IMR-90 (cell line): ENCODE data around the gene SWI5. TPM values are rescaled to one million over a fixed set of nuclear protein-coding genes. Genes with fewer than 3 reads are reported as not detected.
A peak's percentile ranks its signal among the peaks of the same experiment; 100 is the strongest.

ENCODE experiments used
- ATAC-seq: fragments of 200-7000 bp; cut with Tn5 transposase; 2 replicates; pipeline ENCODE4 v1.9.1; 2020; ENCODE audit warnings: low read depth, mild to moderate bottlenecking, moderate library complexity
- BruUV-seq: library from RNA; stranded (reverse); fragments of 400-500 nt; replicated peaks from 2 replicates; lab custom pipeline; 2021; lab: Mats Ljungman, UMichigan
- CTCF ChIA-PET: fragments of 300-600 bp; formaldehyde crosslinking; extraction: SDS; loops from one replicate; lab custom pipeline; 2021; ENCODE audit warnings: antibody characterized with exemption; lab: Yijun Ruan, JAX
- POLR2A ChIA-PET: fragments of 300-600 bp; sonication (Branson Sonifier 250); formaldehyde crosslinking; loops from one replicate; lab custom pipeline; 2022; ENCODE audit warnings: antibody characterized with exemption; ENCODE audit not compliant: unreplicated experiment; lab: Charles Lee
- DNase-seq: peaks from one replicate; pipeline ENCODE4 v3.0.0; 2013
- H2AFZ ChIP-seq: replicated peaks from 2 replicates; pipeline ENCODE3; 2013; ENCODE audit warnings: low read length, mild to moderate bottlenecking; ENCODE audit not compliant: poor library complexity
- H2AK5ac ChIP-seq: 2 replicates; pipeline ENCODE4 v1.6.1; 2013; ENCODE audit warnings: low read depth, low read length, inconsistent platforms
- H2AK9ac ChIP-seq: replicated peaks from 2 replicates; pipeline ENCODE3; 2013; ENCODE audit warnings: mild to moderate bottlenecking, low read depth, low read length, moderate library complexity; ENCODE audit not compliant: poor library complexity
- H2BK120ac ChIP-seq: 2 replicates; pipeline ENCODE4 v1.6.1; 2013; ENCODE audit warnings: low read depth, low read length, inconsistent platforms
- H2BK15ac ChIP-seq: 3 replicates; pipeline ENCODE4 v1.6.1; 2013; ENCODE audit warnings: low read depth, low read length, inconsistent platforms
- H2BK20ac ChIP-seq: 2 replicates; pipeline ENCODE4 v1.6.1; 2013; ENCODE audit warnings: low read depth, mild to moderate bottlenecking, inconsistent platforms, low read length, moderate library complexity
- H2BK5ac ChIP-seq: 2 replicates; pipeline ENCODE4 v1.6.1; 2013; ENCODE audit warnings: mild to moderate bottlenecking, low read depth, low read length, inconsistent platforms; ENCODE audit not compliant: poor library complexity, severe bottlenecking
- H3K14ac ChIP-seq: replicated peaks from 2 replicates; pipeline ENCODE4 v1.6.1; 2013; ENCODE audit warnings: low read depth, low read length, inconsistent platforms
- H3K18ac ChIP-seq: 2 replicates; pipeline ENCODE4 v1.6.1; 2013; ENCODE audit warnings: low read depth, low read length, control low read depth
- H3K23ac ChIP-seq: 2 replicates; pipeline ENCODE4 v1.6.1; 2013; ENCODE audit warnings: low read depth, low read length, inconsistent platforms
- H3K27ac ChIP-seq: 2 replicates; pipeline ENCODE4 v1.5.1; 2013; ENCODE audit warnings: mild to moderate bottlenecking, control low read depth, low read length; ENCODE audit not compliant: insufficient read depth
- H3K27me3 ChIP-seq: 2 replicates; pipeline ENCODE4 v1.6.1; 2013; ENCODE audit warnings: low read length; ENCODE audit not compliant: control insufficient read depth, insufficient read depth
- H3K36me3 ChIP-seq: 2 replicates; pipeline ENCODE4 v1.6.1; 2013; ENCODE audit warnings: low read length, mixed read lengths; ENCODE audit not compliant: control insufficient read depth, insufficient read depth
- H3K4ac ChIP-seq: 2 replicates; pipeline ENCODE4 v1.6.1; 2013; ENCODE audit warnings: low read depth, low read length, inconsistent platforms
- H3K4me1 ChIP-seq: 2 replicates; pipeline ENCODE4 v1.6.1; 2013; ENCODE audit warnings: low read length, mixed read lengths; ENCODE audit not compliant: control insufficient read depth, insufficient read depth
- H3K4me2 ChIP-seq: 2 replicates; pipeline ENCODE4 v1.6.1; 2013; ENCODE audit warnings: low read depth, mild to moderate bottlenecking, control low read depth, low read length, moderate library complexity
- H3K4me3 ChIP-seq: 2 replicates; pipeline ENCODE4 v1.5.1; 2013; ENCODE audit warnings: low read depth, mild to moderate bottlenecking, control low read depth, low read length, moderate library complexity; ENCODE audit not compliant: insufficient read depth
- H3K56ac ChIP-seq: 2 replicates; pipeline ENCODE4 v1.6.1; 2013; ENCODE audit warnings: low read length, inconsistent platforms; ENCODE audit not compliant: insufficient read depth; ENCODE audit errors: extremely low read depth
- H3K79me1 ChIP-seq, 2 experiments: 2 replicates each; pipeline ENCODE4 v1.6.1; 2013; ENCODE audit warnings: low read length in 2 of 2, inconsistent platforms in 1 of 2, low read depth in 1 of 2
- H3K9ac ChIP-seq: 2 replicates; pipeline ENCODE4 v1.6.1; 2013; ENCODE audit warnings: low read depth, low read length, control low read depth
- H3K9me1 ChIP-seq: 2 replicates; pipeline ENCODE4 v1.6.1; 2013; ENCODE audit warnings: low read length, inconsistent platforms; ENCODE audit not compliant: insufficient read depth
- H3K9me3 ChIP-seq: 2 replicates; pipeline ENCODE4 v1.6.1; 2013; ENCODE audit warnings: low read length; ENCODE audit not compliant: control insufficient read depth, insufficient read depth
- H4K20me1 ChIP-seq: 2 replicates; pipeline ENCODE4 v1.6.1; 2013; ENCODE audit warnings: low read length, inconsistent platforms; ENCODE audit not compliant: insufficient read depth
- H4K5ac ChIP-seq: 2 replicates; pipeline ENCODE4 v1.6.1; 2013; ENCODE audit warnings: mild to moderate bottlenecking, low read depth, low read length, control low read depth
- H4K8ac ChIP-seq, 2 experiments: 2 replicates each; pipeline ENCODE4 v1.6.1; 2013; ENCODE audit warnings: low read depth in 2 of 2, low read length in 2 of 2, control low read depth in 1 of 2, inconsistent platforms in 1 of 2
- H4K91ac ChIP-seq: 2 replicates; pipeline ENCODE4 v1.6.1; 2013; ENCODE audit warnings: low read depth, low read length, inconsistent platforms; ENCODE audit not compliant: insufficient read depth
- BHLHE40 ChIP-seq: fragments of 150-350 bp; IDR thresholded peaks from 2 replicates; pipeline ENCODE4 v1.6.1; 2016; ENCODE audit warnings: mild to moderate bottlenecking, low read depth, low read length
- CEBPB ChIP-seq: IDR thresholded peaks from 2 replicates; pipeline ENCODE4 v1.6.1; 2012; ENCODE audit warnings: low read depth, low read length, improper control_type of control experiment
- CHD1 ChIP-seq: IDR thresholded peaks from 2 replicates; pipeline ENCODE4 v1.6.1; 2012; ENCODE audit warnings: low read depth, low read length, improper control_type of control experiment
- CTCF ChIP-seq: conservative IDR thresholded peaks from 2 replicates; pipeline ENCODE4 v1.5.1; 2012; ENCODE audit warnings: mild to moderate bottlenecking, low read depth, low read length, improper control_type of control experiment
- FOS ChIP-seq: fragments of 150-350 bp; IDR thresholded peaks from 2 replicates; pipeline ENCODE4 v1.6.1; 2016; ENCODE audit warnings: low read depth, low read length
- MAFK ChIP-seq: IDR thresholded peaks from 2 replicates; pipeline ENCODE4 v1.6.1; 2012; ENCODE audit warnings: low read depth, low read length, improper control_type of control experiment
- MAZ ChIP-seq: IDR thresholded peaks from 2 replicates; pipeline ENCODE4 v1.6.1; 2012; ENCODE audit warnings: low read depth, mild to moderate bottlenecking, low read length, improper control_type of control experiment, moderate library complexity, borderline replicate concordance
- NFE2L2 ChIP-seq: fragments of 150-350 bp; IDR thresholded peaks from 2 replicates; pipeline ENCODE4 v1.6.1; 2016; ENCODE audit warnings: low read depth, mild to moderate bottlenecking, low read length
- POLR2A ChIP-seq: IDR thresholded peaks from 2 replicates; pipeline ENCODE4 v1.6.1; 2012; ENCODE audit warnings: mild to moderate bottlenecking, low read depth, low read length
- RAD21 ChIP-seq: IDR thresholded peaks from 2 replicates; pipeline ENCODE4 v1.6.1; 2012; ENCODE audit warnings: low read length, improper control_type of control experiment
- RFX5 ChIP-seq: IDR thresholded peaks from 2 replicates; pipeline ENCODE4 v1.8.0; 2012; ENCODE audit warnings: low read depth, mild to moderate bottlenecking, low read length, moderate library complexity
- SMC3 ChIP-seq: fragments of 150-350 bp; IDR thresholded peaks from 2 replicates; pipeline ENCODE4 v1.6.1; 2016; ENCODE audit warnings: low read depth, mild to moderate bottlenecking, antibody characterized with exemption, low read length, moderate library complexity
- WGBS, 2 experiments: methylation state at CpG; one replicate each; pipeline versions ENCODE4 v1.1.5 to v1.1.7; 2013; ENCODE audit warnings: missing lambda C conversion rate in 2 of 2; ENCODE audit not compliant: insufficient read length in 1 of 2; ENCODE audit errors: extremely low coverage in 2 of 2; 5-methylcytosine and 5-hydroxymethylcytosine counted together
- dilution Hi-C: fragments of 300-500 bp; cut with HindIII; formaldehyde crosslinking; loops from one replicate; pipeline ENCODE4 v1.14.3; 2018; ENCODE audit warnings: low sequenced_read_pairs; ENCODE audit not compliant: unreplicated experiment
- in situ Hi-C: fragments of 300-500 bp; cut with MboI; formaldehyde crosslinking; loops from 3 replicates; pipeline ENCODE4 v1.14.3; 2019; ENCODE audit warnings: low sequenced_read_pairs, inconsistent platforms, mixed read lengths
- intact Hi-C: fragments of 100-400 bp; cut with micrococcal nuclease; formaldehyde crosslinking; loops from 2 replicates; pipeline ENCODE4 v1.10.0; 2022
- polyA plus RNA-seq, 3 experiments: library from polyadenylated mRNA; depleted of rRNA; stranded (reverse); fragments of >200 nt; gene quantifications; 2 replicates each; pipeline ENCODE4 v1.2.3, GENCODE V29; 2012; ENCODE audit warnings: low replicate concordance in 1 of 3
- total RNA-seq: library from RNA; depleted of rRNA; stranded (reverse); fragments of >200 nt; gene quantifications from 2 replicates; pipeline ENCODE4 v1.2.3, GENCODE V29; 2012
- TF ChIP-seq, protein P1 (sequence below): fragments of 150-350 bp; IDR thresholded peaks from 2 replicates; pipeline ENCODE4 v1.6.1; 2017; ENCODE audit warnings: mild to moderate bottlenecking, antibody characterized with exemption, low read length, low read depth

The SWI5 gene
- total and polyA plus RNA-seq, 2 of the 4 experiments (the other 2 are of a cell fraction): 38.9 to 93.5 TPM

GRCh38 chr9:128246471-128246870 is 29.6 kb upstream of the SWI5 start:
- H3K4ac ChIP-seq: peak overlapping the region; percentile 78
- H4K20me1 ChIP-seq: no peaks in the 10 kb centered on the region
- H3K18ac ChIP-seq: peak overlapping the region; percentile 12
- H4K5ac ChIP-seq: peak overlapping the region; percentile 86
- H3K27me3 ChIP-seq: no peaks in the 10 kb centered on the region
- H3K9me3 ChIP-seq: no peaks in the 10 kb centered on the region
- POLR2A ChIA-PET: no interaction called here
- no peak overlapping the region for H3K4me3 ChIP-seq
- peaks cover 26% of the 10 kb centered on the region for H3K4me1 ChIP-seq
- peak overlapping the region; percentile 98; the same call in 2 of the 3 replicates for H2BK15ac ChIP-seq
- no peak for ATAC-seq
- dilution Hi-C loops: no loop called here
- peak overlapping the region; percentile 14 for H2BK5ac ChIP-seq
- no peak for DNase-seq
- peak overlapping the region; percentile 86 for H2AK9ac ChIP-seq
- peak overlapping the region; percentile 94 for H4K91ac ChIP-seq
- intact Hi-C loops: no loop called here
- no CpG with 5 or more reads among the region's 2 CpGs for WGBS, 2 experiments
- no peaks in the 10 kb centered on the region for H3K36me3 ChIP-seq
- H2AK5ac ChIP-seq: peak overlapping the region; percentile 95
- BruUV-seq: no TSS peak
- peak overlapping the region; percentile 12; the same call in 1 of the 2 replicates for H3K27ac ChIP-seq
- H2BK20ac ChIP-seq: peak overlapping the region; percentile 77
- in situ Hi-C loops: no loop called here
- H3K9me1 ChIP-seq: peaks cover 23% of the 10 kb centered on the region
- no peak overlapping the region for H3K4me2 ChIP-seq
- H3K14ac ChIP-seq: peak overlapping the region; percentile 39
- no peak overlapping the region for H3K56ac ChIP-seq
- CTCF ChIA-PET: no interaction called here
- 0 out of 2 replicates have a peak overlapping the region, but pooled peaks have one; percentile 12 for H3K9ac ChIP-seq
- H2BK120ac ChIP-seq: peak overlapping the region; percentile 85; the same call in 1 of the 2 replicates
- TF ChIP-seq POLR2A (no peak), RAD21 (no peak), MAFK (no peak), CHD1 (no peak), MAZ (no peak), CEBPB (no peak), BHLHE40 (no peak), CTCF (no peak), FOS (no peak), RFX5 (no peak), NFE2L2 (no peak), SMC3 (no peak)
- TF ChIP-seq, protein P1, sequence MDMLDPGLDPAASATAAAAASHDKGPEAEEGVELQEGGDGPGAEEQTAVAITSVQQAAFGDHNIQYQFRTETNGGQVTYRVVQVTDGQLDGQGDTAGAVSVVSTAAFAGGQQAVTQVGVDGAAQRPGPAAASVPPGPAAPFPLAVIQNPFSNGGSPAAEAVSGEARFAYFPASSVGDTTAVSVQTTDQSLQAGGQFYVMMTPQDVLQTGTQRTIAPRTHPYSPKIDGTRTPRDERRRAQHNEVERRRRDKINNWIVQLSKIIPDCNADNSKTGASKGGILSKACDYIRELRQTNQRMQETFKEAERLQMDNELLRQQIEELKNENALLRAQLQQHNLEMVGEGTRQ: no peak
- peak overlapping the region; percentile 91 to 99 for H4K8ac ChIP-seq
- H3K79me1 ChIP-seq: peaks cover 0 to 15% of the 10 kb centered on the region in 2 experiments; a peak in 2 of 4 replicates
- H2AFZ ChIP-seq: peak overlapping the region; percentile 93
- H3K23ac ChIP-seq: peak overlapping the region; percentile 82
